HG02588 (cell line): ENCODE measurements around the gene PGAP3.
"Not testable (repeated sequence)": the region's sequence is repeated elsewhere in the genome, so short reads cannot be mapped to it uniquely, and the experiment has no call there.

ENCODE experiments used
- ATAC-seq: cut with Tn5 transposase; IDR thresholded peaks from one replicate; pipeline ENCODE4 v1.9.1; 2021; ENCODE audit warnings: mild to moderate bottlenecking, moderate library complexity; ENCODE audit not compliant: unreplicated experiment

Gene PGAP3, protein sequence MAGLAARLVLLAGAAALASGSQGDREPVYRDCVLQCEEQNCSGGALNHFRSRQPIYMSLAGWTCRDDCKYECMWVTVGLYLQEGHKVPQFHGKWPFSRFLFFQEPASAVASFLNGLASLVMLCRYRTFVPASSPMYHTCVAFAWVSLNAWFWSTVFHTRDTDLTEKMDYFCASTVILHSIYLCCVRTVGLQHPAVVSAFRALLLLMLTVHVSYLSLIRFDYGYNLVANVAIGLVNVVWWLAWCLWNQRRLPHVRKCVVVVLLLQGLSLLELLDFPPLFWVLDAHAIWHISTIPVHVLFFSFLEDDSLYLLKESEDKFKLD

DNA sequence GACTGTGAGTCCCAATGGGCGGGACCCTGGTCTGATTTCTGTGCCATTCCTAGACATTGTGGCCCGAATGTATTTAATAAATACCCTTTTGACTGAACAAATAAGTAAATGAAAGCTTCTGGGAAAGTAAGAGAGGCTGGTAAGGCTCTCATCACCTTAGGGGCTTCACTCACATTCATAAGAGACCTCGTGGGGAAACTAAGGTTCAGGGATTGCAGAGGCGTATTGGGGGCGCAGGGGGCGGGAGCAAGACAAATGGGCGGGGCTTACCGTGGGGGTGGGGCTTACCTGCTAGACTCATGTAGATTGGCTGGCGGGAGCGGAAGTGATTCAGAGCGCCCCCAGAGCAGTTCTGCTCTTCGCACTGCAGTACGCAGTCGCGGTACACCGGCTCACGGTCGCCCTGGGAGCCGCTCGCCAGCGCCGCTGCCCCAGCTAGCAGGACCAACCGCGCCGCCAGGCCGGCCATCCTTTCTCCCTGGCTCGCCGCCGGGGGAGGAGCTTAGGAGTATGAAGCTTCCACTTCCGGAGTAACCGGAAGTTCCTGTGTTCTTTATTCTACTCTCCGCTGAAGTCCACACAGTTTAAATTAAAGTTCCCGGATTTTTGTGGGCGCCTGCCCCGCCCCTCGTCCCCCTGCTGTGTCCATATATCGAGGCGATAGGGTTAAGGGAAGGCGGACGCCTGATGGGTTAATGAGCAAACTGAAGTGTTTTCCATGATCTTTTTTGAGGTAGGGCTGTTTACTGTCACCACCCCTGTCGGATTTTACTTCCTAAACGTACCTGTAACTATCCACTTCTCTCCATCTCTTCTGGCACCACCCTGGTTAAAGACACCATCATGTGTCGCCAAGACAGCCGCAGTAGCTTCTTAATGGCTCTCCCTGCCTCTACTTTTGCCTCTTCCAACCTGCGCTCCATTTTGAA, at the start of gene PGAP3:
PGAP3 (minus strand) TSS at position 512 of the 929 bp plus-strand sequence; CDS start at position 469, 43 bp downstream.
- ATAC-seq: peak; percentile 79

DNA sequence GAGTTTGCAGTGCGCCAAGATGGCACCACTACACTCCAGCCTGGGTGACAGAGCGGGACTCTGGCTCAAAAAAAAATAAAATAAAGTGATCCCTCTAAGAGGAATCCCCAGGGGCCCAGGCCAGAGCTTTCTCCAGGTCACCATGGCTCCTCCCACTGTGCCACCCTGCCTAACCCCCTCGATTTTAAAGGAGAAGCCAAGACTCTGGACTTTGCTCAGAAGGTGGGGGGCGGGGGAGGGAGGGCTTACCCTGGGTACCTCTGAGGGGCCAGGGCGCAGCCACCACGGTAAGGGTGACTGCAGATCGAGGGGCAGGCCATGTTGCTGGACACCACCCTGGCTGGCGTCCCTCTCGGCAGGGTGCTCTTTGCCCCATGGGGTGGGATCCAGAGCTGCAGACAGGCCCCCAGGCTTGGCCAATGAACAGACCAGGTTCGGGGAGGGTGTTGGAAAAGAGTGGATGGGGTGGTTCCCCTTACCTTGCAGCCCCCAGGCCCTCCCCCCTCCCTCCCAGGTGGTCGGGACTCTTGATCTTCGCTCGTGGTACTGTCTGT, 49.4 kb upstream of the PGAP3 start:
- ATAC-seq: no peak

DNA sequence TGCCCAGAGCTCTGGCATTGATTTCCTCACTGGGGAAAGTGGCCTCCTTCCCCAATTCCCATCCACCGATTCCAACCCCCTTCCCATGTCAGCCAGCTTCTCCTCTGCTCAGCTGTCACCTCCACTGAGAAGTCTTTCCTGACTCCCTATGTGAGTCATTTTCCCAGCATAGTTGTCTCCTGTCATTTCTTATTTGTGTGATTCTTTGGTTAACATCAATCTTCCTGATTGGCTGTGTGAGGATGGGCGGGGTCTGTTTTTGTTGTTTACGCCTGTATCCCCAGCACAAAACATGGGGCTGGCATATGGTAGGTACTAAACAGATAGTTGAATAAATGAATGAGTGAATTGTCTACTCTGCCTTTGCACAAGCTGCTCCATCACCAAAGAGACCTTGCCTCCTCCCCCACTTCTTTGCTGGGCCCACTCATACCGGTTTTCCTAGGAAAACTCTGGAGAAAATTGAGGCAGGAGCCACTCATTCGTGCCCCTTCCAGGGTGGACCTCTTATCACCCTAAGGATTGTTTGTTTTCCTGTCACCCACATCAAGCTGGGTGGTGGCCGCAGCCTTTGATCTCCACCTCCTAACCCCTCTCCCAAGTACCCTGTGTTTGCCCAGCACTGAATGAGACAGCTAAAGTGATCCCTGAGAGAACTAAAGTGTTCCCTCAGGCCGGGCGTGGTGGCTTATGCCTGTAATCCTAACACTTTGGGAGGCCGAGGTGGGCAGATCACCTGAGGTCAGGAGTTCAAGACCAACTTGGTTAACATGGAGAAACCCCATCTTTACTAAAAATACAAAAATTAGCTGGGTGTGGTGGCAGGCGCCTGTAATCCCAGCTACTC, 48.7 kb upstream of the PGAP3 start:
- no peak for ATAC-seq

DNA sequence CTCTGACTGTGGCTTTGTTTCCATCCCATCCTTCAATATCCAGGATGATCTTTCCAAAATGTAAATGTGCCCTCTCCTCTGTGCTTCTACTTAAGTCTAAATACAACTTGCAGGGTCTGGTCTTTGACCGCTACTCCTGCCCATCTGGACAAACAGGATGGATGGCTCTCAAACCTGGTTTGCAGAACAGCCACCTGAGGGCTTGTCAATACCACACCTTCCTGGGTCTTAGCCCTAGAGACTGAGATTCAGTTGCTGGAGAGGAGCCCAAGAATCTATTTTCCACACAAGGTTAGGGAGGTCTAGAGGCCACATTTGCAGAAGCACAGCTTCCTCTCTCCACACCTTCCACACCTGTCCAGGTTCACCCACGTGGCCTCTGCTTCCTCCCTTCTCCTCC, 48.0 kb upstream of the PGAP3 start:
- no peak for ATAC-seq

DNA sequence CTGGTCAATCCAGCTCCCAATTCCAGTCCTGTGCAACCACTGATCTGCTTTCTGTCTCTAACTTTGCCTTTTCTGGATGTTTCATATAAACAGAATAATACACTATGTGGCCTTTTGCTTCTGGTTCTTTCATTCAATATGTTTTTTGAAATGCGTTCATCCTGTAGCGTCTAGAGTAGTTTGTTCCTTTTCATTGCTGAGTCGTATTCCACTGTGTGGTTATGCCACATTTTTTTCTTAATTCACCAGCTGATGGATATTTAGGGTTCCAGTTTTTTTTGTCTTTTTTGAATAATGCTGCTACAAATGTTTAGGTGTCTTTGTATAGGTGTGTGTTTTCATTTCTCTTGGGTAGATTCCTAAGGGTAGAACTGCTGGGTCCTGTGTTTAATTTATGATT, 44.7 kb upstream of the PGAP3 start:
- ATAC-seq: no peak

DNA sequence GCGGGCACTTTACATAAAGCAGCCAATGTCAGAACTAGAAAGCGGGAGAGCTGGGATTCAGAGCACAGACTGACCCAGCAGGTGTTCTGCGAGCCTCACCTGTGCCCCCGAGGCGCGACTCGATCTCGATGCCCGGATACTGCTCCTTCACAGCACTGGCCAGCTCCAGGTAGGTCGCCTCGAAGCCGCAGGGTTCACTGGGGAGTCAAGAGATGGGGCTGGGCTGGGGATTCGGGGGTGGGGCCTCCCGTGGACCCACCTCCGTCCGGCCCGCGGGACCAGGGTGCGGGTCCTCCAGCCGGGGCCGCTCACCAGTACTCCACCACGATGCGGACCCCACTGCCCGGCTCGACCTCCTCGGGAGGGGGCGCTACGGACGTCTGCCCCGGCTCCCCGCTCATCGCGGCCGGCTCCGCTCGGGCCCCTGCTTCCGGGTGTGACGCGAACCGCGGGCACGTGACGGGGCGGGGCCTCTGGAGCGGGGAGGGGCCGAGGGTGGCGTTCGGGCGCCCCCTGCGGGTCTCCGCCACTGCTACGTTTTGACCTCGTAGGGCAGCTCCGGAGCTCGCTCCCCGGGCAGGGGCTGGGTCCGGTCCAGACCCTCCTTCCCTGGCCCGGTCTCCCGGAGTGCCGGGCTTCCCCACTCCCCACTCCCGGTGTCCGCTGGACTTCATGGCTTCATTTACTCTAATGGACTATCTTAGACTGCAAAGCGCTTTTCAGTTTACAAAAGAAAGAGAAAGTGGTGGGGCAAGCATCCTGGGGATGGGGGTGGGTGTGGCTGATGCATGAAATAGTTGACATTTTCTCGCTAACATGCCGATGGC, 42.5 kb upstream of the PGAP3 start, which contains the start of gene MIEN1:
MIEN1 (minus strand) TSS at position 438 of the 827 bp plus-strand sequence; CDS start at position 401, 37 bp downstream.
- peak; percentile 84 for ATAC-seq

DNA sequence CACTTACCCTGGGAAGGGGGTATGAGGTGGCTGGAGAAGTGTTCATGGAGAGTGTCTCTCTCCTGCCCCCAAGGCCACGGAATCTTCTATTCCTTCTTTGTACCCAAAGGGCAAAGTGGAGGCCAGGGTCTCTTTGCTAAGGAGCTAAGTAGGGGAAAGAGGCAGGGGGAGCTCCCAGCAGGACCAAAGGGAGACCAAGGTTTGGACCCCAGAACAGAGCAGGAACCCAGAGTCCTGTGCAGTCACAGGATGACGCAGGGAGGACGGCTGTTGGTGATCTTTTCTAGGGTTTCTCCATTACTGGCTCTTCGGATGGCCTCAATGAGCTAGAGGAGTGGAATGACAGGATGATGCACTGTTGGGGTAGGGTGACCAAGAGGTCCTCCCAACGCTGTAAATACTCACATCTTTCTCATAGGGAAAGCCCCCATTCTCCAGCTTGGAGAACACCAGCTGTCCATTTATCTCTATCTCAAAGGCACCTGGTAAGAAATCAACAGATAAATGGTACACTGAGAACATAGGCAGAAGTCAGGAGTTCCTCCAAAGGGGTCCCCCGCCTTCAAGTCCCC, 41.5 kb upstream of the PGAP3 start:
- ATAC-seq: no peak

DNA sequence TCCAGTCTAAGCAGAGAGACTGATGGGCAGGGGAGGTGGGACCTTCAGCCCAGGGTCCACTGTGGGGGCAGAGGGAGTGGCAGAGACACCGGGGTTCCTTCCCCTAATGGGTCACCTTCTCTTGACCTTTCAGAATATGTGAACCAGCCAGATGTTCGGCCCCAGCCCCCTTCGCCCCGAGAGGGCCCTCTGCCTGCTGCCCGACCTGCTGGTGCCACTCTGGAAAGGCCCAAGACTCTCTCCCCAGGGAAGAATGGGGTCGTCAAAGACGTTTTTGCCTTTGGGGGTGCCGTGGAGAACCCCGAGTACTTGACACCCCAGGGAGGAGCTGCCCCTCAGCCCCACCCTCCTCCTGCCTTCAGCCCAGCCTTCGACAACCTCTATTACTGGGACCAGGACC, 39.7 kb upstream of the PGAP3 start:
- no peak for ATAC-seq

DNA sequence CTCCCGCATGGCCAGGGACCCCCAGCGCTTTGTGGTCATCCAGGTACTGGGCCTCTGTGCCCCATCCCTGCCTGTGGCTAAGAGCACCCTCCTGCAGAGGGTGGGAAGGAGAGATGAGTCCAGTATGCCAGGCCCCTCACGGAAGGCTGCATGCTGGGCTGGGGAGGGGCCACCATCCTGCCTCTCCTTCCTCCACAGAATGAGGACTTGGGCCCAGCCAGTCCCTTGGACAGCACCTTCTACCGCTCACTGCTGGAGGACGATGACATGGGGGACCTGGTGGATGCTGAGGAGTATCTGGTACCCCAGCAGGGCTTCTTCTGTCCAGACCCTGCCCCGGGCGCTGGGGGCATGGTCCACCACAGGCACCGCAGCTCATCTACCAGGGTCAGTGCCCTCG, 38.8 kb upstream of the PGAP3 start:
- ATAC-seq: no peak

DNA sequence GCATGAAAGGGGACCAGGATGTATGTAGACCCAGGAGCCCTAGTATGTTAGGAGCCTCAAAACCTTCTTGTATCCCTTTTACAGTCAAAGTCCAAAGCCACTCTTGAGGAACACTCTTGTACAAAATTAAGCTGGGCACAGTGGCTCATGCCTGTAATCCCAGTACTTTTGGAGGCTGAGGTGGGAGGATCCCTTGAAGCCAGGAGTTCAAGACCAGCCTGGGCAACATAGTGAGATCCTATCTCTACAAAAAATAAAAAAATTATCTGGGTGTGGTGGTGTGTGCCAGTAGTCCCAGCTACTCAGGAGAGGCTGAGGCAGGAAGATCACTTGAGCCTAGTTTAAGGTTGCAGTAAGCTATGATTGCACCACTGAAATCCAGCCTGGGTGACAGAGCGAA, 38.1 kb upstream of the PGAP3 start:
- ATAC-seq: not testable (repeated sequence)

DNA sequence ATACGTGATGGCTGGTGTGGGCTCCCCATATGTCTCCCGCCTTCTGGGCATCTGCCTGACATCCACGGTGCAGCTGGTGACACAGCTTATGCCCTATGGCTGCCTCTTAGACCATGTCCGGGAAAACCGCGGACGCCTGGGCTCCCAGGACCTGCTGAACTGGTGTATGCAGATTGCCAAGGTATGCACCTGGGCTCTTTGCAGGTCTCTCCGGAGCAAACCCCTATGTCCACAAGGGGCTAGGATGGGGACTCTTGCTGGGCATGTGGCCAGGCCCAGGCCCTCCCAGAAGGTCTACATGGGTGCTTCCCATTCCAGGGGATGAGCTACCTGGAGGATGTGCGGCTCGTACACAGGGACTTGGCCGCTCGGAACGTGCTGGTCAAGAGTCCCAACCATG, 36.9 kb upstream of the PGAP3 start:
- no peak for ATAC-seq

DNA sequence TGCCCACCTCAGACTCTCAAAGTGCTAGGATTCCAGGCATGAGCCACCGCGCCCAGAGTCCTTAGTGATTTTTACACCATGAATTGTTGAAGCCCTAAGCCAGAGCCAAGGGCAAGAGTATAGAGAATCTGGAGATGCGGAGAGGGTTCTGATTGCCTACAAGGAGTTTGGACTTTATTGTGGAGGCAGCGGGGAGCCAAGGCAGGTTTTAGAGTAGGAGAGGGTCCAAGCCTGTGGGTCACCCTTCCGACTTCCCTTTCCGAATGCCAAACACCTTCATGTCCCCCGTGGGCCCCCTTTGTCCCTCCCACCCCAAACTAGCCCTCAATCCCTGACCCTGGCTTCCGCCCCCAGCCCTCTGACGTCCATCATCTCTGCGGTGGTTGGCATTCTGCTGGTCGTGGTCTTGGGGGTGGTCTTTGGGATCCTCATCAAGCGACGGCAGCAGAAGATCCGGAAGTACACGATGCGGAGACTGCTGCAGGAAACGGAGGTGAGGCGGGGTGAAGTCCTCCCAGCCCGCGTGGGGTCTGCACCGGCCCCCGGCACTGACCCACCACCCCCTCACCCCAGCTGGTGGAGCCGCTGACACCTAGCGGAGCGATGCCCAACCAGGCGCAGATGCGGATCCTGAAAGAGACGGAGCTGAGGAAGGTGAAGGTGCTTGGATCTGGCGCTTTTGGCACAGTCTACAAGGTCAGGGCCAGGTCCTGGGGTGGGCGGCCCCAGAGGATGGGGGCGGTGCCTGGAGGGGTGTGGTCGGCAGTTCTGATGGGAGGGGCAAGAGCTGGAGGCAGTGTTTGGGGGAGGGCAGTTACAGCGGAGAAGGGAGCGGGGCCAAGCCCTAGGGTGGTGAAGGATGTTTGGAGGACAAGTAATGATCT, 35.4 kb upstream of the PGAP3 start:
- ATAC-seq: no peak

DNA sequence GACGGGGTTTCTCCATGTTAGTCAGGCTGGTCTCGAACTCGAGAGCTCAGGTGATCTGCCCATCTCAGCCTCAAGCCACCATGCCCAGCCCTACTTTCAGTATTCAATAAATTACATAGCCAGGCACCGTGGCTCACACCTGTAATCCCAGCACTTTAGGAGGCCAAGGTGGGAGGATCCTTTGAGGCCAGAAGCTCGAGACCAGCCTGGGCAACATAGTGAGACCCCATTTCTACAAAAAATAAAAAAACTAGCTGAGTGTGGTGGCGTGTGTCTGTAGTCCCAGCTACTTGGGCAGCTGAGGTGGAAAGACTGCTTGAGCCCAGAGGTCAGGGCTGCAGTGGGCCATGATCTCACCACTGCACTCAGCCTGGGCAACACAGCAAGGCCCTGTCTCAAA, 34.2 kb upstream of the PGAP3 start:
- ATAC-seq: no peak

DNA sequence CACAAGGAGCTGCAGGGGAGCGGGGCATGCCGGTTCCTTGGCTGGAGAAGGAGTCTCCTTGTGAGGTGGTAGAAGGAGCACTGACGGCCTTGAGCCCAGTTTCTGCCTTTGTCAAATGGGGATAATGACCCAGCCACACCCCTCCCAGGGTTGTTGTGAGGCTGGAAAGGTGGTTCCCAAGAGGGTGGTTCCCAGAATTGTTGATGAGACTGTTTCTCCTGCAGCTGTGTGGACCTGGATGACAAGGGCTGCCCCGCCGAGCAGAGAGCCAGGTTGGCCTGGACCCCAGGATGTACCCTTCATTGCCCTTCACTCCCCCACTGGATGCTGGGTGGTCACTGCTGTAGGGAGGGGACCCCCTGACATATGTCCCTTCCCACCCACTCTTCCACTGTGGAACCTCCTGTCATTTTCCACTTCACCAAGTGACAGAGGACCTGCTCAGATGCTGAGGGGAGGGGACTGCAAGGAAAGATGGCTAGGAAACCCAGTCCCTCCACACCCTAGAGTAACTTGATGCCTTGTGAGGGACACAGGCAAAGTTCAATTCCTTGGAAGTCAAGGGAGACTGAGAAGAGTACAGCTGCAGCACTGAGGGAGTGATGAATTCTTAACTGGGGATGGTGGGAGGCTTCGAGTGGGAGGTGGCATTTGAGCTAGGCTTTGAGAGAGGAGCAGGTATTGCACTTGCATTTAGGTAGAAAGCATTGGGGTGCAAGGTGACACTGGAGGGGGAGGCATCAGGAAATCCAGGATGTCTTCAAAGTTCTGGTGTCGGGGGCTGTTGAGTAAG, 31.9 kb upstream of the PGAP3 start:
- ATAC-seq: no peak

DNA sequence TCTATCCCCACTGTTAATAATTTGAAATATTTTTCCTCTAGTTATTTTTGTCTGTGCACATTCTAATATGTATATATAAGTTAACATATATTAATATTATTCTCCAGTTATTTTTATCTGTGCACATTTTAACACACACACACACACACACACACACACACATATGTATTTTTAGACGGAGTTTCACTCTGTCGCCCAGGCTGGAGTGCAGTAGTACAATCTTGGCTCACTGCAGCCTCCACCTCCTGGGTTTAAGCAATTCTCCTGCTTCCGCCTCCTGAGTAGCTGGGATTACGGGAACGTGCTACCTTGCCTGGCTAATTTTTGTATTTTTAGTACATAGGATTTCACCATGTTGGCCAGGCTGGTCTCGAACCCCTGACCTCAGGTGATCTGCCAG, 29.8 kb upstream of the PGAP3 start:
- no peak for ATAC-seq

DNA sequence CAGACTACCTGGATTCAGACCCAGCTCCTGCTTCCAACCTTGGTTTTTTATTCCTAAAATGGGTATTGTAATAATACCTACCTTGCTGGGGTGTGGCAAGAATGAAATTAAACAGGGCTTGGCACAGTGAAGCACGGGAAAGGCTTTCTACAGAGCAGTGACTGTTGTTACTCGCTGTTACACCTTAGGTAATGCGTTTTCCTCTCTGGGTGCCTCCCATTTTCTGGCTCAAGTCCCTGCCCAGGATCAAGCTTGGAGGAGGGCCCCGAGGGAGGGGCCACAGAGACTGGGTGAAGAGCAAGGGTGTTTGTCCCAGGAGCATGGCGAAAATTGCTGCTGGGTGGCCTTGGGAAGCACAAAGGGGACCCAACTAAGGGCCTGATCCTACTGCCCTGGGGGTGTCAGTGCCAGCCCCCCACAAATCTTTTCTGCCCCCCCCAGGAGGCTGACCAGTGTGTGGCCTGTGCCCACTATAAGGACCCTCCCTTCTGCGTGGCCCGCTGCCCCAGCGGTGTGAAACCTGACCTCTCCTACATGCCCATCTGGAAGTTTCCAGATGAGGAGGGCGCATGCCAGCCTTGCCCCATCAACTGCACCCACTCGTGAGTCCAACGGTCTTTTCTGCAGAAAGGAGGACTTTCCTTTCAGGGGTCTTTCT, 29.2 kb upstream of the PGAP3 start:
- no peak for ATAC-seq
